ENCODE results near the gene PRDM10.
"Not testable (repeated sequence)": the region's sequence is repeated elsewhere in the genome, so short reads cannot be mapped to it uniquely, and the experiment has no call there.

PRDM10 gene

GRCh38 chr11:130002352-130002845 is at the start of gene PRDM10:
Gene PRDM10, minus strand, starts transcription at chr11:130002835. Its CDS starts 41,871 bp downstream, at chr11:129960964.
- peak; percentile 91 for DNase-seq

DNA sequence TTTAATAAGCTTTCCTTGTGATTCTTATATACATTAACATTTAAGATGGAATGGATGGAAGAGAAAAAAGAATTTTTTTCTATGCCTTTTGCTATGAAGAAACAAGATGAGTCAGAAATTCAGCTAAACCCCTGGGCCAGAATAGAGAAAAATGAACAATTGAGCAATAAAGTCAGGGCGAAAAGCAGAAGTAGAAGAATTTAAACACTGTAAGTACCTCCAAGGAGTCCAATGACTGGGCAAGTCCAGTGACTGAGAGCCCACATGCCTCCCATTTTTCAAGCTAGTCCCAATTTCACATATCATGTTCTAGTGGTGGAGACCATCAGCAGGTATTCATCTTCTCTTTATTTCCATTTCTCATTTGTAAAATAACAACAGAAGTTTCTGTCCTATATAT is 48.4 kb upstream of the PRDM10 start:
- peak; percentile 93 for DNase-seq

GRCh38 chr11:130050257-130050656 is 47.6 kb upstream of the PRDM10 start:
- DNase-seq: peak; percentile 93

DNA sequence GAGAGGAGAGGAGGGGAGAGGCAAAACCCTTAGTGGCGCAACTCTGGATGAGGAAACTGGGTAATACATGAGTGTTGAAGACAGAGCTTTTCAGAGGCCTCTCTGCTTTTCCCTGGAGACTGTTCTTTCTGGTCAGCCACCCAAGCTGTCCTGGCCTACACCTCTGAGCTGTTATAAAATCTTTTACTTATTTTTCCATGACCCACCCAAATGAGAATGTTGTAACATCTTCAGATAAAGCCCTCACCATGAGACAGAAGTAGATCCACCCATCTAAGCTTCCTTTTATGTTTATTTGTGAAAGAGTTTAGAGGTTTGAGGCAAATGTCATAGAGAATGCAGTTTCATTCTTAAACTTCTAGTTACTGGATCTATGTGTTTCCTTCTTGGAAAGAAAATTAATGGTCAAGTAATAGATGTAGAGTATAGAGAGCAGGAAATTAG is 46.7 kb upstream of the PRDM10 start:
- peak; percentile 73 for DNase-seq

DNA sequence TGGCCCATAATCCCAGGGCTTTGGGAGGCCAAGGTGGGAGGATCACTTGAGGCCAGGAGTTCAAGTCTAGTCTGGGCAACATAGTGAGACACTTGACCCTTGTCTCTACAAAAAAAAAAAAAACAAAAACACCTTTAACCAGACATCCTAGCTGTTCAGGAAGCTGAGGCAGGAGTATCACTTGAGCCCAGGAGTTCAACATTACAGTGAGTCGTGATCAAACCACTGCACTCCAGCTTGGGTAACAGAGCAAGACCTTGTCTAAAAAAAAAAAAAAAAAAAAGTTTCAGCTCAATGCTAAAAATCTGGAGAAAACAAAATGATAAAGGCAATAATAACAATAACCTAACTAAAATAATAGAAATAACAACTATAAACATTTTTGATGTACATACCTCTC is 44.5 kb upstream of the PRDM10 start:
- no peak for DNase-seq

- DNase-seq: peak; percentile 87
These were observed 40.9 kb upstream of the PRDM10 start for GRCh38 chr11:130043575-130043974.

GRCh38 chr11:130042093-130042591 is 39.5 kb upstream of the PRDM10 start:
- peak; percentile 93 for DNase-seq

DNA sequence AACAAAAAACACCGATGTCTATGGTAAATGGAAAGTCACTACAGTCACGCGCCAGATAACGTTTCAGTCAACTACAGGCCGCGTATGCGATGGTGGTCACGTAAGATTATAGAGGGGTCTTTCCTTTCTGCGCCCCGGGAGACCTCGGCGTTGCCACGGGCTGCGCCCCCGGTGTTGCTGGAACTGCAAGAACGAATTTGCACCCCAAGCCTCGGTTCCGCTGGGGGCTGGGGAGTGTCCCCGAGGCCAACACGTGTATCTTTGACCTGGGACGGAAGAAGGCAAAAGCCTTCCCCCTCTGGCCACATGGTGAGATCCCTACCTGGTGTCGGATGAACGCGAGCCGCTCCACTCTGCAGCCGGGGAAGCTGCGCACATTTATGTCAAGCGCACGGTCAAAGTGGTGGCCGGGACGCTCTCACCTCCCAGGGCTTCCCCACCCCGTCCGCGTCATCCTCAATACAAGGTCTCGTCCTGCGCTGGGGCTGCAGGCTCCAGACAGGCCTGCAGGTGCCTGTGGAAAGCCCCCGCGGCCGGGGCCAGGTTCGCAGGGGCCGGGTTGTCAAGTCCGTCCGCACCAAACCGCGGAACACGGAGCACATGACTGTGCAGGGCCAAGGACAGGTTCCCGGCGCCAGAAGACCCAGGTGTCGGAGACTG is 37.8 kb upstream of the PRDM10 start:
- no peak for DNase-seq

- no peak for DNase-seq
These were observed 35.4 kb upstream of the PRDM10 start for GRCh38 chr11:130037881-130038585.

DNA sequence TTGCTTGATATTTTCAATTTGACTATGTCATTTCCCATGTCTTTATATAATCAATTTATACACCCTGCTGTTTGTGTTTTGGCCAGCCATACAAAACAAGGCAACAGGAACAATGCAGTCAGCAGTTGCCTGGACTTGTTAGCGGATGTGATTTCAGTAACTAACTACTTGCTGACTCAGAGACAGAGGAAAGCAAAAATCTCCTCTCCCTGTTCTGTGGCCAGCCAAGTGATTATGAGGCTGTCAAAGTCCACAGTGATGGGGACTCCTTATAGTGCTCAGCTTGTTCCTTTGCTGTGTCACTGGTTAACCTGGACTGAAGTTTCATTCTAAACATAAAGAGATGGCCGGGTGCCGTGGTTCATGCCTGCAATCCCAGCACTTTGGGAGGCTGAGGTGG is 34.4 kb upstream of the PRDM10 start:
- DNase-seq: peak; percentile 60

- peak; percentile 32 for DNase-seq
These were observed 31.6 kb upstream of the PRDM10 start for GRCh38 chr11:130034236-130034635.

DNA sequence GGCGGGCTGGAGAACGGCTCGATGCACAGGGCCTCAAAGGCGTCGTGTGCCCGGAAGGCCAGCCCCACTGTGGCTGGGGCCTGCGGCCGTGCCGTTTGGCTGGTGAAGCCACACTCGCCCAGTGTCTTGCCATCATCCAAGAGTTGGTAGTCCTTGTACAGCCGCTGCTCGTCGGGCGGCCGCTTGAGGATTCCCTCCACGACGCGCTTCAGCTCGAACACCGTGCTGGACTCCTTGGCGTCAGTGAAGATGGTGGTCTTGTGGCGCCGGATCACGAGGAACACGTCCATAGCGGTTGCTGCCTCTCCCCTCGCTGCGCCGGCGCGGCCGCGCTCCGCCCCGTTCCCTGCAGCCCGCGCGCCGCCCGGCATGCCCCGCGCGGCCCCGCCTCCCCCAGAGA is 30.3 kb upstream of the PRDM10 start:
- no peak for DNase-seq

DNA sequence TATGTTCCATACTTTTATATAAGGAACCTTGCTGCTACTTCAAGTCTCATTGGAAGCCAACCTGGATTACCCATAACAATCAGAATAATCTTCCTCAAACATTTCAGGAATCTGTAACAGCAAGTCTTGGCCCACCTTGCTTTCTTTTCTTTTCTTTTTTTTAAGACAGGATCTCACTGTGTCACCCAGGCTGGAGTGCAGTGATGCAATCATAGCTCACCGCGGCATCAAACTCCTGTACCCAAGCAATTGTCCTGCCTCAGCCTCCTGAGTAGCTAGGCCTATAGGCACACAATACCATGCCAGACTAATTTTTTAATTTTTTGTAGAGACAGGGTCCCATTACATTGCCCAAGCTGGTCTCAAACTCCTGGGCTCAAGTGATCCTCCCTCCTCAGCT is 29.3 kb upstream of the PRDM10 start:
- DNase-seq: no peak

DNA sequence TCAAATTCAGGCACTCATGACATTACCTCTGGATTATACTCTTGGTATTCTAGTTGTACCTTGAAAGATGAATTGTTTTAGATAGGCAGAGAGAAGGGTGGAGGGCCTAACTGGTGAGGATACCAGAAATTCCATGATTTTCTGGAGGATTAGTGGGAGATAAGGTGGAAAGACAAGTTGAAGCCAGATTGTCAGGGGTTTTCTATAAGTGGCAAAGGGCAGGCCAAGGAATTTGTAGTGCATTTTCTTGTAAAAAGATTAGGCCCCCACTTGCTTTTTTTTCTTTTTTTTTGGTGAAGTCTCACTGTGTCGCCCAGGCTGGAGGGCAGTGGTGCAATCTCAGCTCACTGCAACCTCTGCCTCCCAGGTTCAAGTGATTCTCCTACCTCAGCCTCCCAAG is 28.4 kb upstream of the PRDM10 start:
- DNase-seq: no peak

DNA sequence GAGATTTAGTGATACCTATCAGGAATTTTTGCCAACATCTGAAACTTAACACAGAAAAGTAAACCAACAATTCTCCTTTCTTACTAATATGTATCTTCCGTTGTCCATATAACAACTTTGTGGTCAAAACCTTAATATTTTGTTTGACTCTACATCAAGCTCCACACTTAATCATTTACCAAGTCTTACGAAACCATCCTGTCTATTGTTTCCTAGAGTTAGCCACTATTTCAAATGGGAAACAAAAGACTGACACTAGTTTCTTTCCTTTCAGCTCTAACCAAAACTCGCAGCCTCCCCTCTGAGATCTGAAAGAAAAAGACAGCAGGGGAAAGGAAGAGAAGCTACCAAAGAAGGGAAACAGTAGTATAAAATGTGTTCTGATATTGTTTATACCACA is 26.5 kb upstream of the PRDM10 start:
- DNase-seq: no peak

DNA sequence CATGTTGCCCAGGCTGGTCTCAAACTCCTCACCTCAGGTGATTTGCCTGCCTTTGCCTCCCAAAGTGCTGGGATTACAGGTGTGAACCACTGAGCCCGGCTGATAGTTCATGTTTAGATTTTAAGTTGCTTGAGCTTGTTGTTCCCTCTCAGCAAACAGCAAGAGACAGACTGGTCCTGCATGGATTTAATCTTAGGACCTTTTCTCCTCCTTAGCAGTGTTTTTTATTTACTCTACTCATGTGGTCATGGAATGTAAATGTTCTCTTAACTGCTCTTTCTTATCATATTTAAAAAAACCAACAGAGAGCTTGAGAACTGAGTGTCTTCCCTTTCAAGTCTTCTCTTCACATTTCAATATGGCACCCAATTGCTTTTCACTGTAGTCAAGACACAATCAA is 22.7 kb upstream of the PRDM10 start:
- DNase-seq: no peak

GRCh38 chr11:130024361-130024760 is 21.7 kb upstream of the PRDM10 start:
- DNase-seq: no peak

DNA sequence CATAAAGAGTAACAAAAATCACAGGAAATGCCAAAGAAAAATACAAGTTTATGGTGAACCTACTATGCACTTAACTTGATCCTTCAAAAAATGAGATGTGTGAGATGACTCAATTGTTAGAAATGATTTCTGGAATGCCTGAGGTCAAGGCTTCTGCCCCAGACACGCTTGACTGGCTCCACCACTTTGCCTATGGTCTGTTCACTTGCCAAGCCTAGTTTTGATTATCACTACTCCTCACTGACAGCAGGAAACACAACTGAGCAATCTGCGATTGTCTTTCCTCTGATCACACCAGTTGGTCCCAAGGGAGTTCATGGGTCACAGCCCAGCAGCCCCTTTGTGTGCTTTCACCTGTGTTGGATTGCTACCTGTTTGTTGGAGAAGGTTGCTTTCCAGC is 20.6 kb upstream of the PRDM10 start:
- DNase-seq: no peak

- DNase-seq: no peak
These were observed 20.2 kb upstream of the PRDM10 start for GRCh38 chr11:130022799-130023198.

DNA sequence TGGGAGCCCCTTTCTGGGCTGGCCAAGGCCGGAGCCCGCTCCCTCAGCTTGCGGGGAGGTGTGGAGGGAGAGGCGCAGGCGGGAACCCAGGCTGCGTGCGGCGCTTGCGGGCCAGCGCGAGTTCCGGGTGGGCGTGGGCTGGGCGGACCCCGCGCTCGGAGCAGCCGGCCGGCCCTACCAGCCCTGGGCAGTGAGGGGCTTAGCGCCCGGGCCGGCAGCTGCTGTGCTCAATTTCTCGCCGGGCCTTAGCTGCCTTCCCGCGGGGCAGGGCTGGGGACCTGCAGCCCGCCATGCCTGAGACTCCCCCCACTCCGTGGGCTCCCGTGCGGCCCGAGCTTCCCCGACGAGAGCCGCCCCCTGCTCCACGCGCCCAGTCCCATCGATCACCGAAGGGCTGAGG is 19.0 kb upstream of the PRDM10 start:
- not testable (repeated sequence) for DNase-seq

GRCh38 chr11:130020323-130020722 is 17.7 kb upstream of the PRDM10 start:
- DNase-seq: no peak

GRCh38 chr11:130015846-130016245 is 13.2 kb upstream of the PRDM10 start:
- not testable (repeated sequence) for DNase-seq

DNA sequence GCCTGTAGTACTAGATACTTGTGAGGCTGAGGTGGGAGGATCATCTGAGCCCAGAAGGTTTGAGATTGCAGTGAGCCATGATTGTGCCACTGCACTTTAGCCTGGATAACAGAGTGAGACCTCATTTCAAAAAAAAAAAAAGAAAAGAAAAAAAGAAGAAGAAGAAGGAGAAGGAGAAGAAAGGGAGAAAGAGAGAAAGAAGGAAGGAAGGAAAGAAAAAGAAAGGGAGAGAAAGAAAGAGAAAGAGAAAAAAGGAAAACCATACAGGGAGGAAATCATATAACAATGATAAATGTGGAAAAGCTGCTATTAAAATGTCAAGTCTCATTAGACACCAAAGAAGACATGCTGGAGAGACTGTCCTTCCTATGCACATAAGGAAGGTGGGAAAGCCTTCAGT is 5.7 kb upstream of the PRDM10 start:
- no peak for DNase-seq

DNA sequence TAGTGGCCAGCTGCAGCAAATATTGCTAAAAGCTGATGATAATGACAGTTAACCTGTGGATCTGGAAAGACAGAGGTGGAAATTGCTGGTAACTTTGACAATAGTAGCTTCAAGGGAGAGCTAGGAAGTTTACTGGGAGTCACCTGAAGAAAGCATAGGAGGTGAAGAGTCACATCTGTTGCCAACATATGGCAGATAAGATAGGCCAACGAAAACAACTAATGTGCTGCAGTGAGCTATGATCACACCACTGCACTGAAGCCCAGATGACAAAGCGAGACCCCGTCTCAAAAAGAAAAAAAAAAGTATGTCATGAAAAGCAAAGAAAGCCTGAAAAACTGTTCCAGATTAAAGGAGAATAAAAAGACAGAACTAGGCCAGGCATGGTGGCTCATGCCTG is 4.3 kb upstream of the PRDM10 start:
- no peak for DNase-seq

- no peak for DNase-seq
These were observed 1.0 kb upstream of the PRDM10 start for GRCh38 chr11:130003717-130004001.
